Germinal center (tissue), 1 donor: Measurements from ENCODE around the gene REPIN1.

Experiments
- DNase-seq: peaks from one replicate; pipeline ENCODE4 v3.0.0; 2012; ENCODE audit warnings: mixed read lengths, low spot score

REPIN1 gene

GRCh38 chr7:150407588-150408392 is 39.2 kb downstream of the REPIN1 start:
- DNase-seq: no peak

DNA sequence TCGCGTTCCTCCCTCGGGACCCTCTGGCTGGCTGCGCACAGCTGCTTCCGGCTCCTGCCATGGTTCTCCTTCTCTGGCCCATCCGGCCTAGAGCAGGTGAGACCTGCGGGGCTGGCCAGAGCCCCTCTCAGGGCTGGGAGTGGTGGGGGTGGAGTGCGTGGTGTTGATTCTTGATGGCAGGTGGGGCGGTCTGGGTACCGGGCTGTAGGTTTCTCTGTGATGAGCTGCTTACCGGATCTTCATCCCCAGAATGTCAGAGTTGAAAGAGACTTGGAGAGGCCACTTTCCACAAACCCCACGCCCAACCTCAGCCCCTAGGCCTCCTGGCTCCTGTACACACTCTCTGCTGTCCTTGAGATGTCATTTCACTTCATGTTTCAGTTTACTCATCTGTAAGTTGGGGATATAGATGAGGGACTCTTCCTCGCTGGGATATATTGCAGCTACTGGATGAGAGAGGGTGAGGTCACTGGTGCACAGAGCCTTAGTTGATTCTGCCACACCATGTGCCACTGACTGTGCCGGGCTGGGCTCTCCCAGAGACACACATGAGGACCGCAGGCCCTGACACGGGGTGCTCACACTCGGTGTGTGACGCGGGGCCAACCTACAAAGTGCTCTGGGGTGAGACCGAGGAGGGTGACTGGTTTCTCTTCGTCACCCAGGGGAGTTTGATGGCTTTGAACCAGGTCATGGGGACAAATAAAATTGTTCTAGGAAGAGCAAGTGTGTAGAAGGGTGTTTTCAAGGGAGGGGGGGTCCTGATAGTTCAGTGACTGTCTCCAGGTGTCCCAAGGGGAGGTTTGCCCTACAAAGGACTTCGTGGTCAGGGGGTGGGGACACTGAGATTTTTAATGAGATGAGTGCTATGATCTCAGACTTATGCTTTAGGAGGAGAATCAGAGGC is 40.0 kb downstream of the REPIN1 start:
- peak; percentile 75 for DNase-seq

DNA sequence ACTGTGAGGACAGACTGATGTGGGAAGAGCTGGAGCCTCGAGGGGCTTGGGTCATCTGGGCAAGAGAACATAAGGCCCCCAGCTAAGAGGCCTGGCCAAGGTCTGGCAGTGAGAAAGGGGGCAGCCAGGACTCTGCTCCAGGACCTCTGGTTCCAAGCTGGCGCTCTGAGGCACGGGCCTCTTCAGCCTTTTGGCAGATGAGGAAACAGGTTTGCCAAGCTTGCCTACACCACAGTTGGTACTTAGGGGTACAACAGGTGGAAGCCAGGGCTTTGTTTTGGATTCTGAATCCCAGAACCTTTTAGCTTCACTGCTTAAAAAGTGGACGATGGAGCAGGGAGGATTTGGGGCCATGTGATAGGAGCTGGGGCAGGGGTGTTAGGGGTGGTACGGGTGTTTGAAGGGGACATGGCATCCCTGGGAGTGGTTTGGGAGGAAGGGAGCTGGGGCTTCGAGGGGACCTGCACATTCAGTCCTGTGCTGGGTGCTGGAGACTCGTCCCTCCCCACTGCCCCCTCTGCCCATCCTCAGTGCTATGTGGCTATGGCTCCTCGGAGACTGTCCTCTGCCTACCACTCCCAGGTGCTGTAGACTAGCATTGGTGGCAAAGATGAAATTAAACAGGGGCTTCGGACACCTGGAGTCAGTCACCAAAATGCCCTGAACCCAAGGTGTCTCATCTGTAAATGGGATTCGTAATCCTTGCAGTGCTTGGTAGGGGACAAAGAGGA is 40.8 kb downstream of the REPIN1 start:
- no peak for DNase-seq

DNA sequence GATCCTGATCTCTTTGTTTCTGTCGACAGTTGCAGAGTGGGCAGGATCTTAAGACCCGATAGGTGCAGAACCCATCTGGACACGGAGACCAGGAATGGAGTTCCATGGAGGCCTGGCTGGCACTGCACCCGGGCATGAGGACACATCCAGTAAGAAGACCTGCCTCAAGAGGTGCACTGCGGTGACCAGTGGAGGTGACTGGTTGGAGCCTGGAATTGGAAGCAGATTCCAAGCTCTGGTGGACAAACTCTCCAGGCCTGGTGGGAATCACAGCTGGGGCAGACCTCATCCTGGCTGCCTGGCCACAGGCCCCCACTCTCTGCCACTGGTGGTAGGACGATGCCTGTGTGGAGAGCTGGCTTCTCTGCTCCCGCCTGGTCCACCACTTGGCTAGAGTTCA is 41.5 kb downstream of the REPIN1 start:
- no peak for DNase-seq

GRCh38 chr7:150410680-150411346 is 42.2 kb downstream of the REPIN1 start:
- no peak for DNase-seq

DNA sequence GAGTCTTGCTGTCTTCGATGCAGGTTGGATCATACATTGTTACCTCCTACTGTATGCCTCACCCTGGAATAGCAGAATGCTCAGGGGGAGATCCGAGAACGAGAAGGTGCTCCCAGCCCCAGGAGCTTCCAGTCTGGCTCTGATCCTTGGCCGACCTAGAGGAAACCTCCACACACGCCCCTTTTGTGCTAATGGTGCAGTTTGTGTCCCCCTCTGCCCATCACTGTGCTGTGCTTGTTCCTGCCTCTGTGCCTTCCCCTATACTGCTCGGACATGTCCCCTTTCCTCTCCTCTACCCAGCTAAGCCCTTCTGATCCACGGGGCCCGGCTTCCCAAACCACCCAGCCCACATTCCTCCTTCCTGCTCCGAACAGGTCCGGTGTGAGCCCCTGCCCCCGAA is 43.0 kb downstream of the REPIN1 start:
- no peak for DNase-seq

DNA sequence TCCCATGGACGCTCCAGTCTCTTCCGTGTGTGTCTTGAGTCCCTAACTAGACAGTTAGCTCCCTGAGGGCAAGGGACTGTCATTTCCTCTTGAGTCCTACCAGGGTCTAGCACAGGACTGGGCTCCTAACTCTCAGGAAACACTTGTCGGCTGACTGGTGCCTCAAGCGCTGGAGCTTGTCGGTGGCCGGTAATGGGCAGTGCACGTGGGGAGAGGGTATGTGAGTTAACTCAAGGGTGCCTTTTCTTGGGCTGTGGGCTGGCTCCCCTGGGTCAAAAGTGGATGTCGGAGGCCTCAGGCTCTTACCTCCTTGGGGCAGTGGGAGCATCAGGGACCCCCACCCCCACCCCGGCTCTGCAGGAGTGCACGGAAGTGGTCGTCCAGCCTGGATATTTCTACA is 43.4 kb downstream of the REPIN1 start:
- DNase-seq: no peak

- no peak for DNase-seq
These were observed 44.2 kb downstream of the REPIN1 start for GRCh38 chr7:150412518-150413488.

DNA sequence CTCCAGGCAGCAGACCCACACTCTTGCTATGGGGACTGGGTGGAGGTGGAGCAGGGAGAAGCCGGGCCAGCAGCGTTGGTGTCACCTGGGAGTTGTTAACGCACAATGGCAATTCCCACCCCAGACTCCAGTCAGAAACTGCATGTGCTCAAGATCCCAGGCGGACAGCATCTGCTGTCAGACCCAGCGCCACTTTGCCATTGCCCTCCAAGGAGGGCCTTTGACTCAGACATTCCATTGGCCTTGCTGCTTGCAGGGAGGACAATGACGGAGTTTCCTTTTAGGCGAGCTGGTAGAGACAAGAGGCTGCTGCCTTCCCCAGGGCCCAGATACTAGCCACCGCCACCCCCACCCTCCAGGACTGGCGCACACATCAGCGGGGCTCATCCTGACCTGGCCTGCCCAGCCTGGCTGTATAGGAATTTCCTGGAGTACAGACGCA is 45.0 kb downstream of the REPIN1 start:
- DNase-seq: no peak

DNA sequence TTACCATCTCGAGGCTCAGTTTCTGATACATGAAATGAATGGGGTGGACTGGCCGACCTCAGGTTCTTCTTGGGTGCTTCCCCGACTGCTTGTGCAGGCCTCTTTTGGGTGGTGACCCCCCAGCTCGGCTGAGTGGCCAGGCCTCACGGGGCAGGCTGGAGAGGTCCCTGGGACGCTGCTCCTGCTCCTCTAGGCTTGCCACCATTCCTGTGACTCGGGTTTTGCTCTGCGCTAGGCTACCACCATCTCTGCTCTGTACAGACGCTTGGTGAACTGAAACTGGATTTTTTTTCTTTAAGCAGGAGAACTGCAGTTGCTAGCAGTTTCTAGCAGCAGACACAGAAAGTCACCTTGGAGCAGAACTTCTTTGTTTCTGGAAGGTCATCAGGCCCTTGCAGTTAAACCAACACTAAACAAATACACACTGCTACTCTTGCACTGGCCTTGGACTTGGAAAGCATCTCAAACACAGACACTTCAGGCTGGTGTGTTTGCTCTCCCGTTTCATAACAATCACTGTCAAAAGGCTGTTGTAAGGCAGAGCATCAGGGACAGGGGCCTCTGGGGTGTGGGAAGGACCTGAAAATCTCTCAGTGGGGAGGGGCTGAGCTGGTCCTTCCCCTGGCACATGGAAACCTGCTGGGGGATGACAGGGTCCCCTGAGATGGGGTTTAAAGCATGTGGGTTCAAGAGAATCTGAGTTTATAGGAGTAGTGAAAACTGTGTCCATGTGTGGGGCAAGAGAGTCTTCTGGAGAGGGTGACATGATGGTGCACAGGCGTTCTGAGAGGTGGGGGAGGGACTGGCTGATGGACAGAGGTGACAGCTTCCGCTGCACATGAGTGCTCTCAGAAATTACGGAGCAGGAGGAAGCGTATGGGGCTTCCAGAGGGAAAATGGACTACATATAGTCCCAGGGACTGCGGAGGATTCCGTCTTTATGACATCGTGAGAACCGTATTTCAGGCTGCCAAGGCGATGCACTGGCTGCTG is 46.8 kb downstream of the REPIN1 start:
- DNase-seq: no peak

- no peak for DNase-seq
These were observed 48.6 kb downstream of the REPIN1 start for GRCh38 chr7:150417239-150417638.

GRCh38 chr7:150417863-150418262 is 49.2 kb downstream of the REPIN1 start:
- no peak for DNase-seq

GRCh38 chr7:150420242-150420641 is 51.6 kb downstream of the REPIN1 start:
- DNase-seq: no peak

- DNase-seq: peak; percentile 82
These were observed 52.5 kb downstream of the REPIN1 start for GRCh38 chr7:150420987-150421674.

DNA sequence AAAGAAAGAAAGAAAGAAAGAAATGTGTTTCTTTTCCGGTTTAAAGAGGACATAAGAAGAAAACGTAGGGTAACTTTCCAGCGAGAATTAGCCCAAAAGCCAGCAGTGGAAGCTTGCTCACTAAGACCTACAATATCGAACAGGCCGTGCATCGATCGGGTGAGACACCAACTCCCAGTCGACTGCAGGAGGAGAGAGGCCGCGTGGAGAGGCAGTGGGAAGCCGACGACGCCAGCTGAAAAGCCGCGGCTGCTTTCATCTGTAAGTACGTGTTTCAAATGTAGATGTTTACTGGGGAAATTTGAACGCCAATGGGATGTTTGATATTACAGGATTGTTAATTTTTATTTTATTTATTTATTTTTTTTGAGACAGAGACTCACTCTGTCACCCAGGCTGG is 53.2 kb downstream of the REPIN1 start:
- DNase-seq: no peak
